Glomerular endothelial cell (primary cell): ENCODE data around the gene QRICH1. TPM values are rescaled to one million over a fixed set of nuclear protein-coding genes. Genes with fewer than 3 reads are reported as not detected.

ENCODE experiments used
- DNase-seq: peaks from one replicate; pipeline ENCODE4 v3.0.0-alpha.2; 2011; ENCODE audit warnings: low read depth, low spot score; ENCODE audit errors: extremely low read depth
- total RNA-seq: library from RNA; depleted of rRNA; stranded (reverse); fragments of >200 nt; gene quantifications from 2 replicates; pipeline ENCODE4 v1.2.3, GENCODE V29; 2015

Gene QRICH1
- total RNA-seq, 1 donor from 2014 or later, result 73.8 TPM

- no peak for DNase-seq
These were observed 58.6 kb downstream of the QRICH1 start for GRCh38 chr3:49035281-49035680.

- no peak for DNase-seq
These were observed 59.2 kb downstream of the QRICH1 start for GRCh38 chr3:49034650-49035049.

GRCh38 chr3:49032646-49033304, 61.1 kb downstream of the QRICH1 start:
- no peak for DNase-seq

DNA sequence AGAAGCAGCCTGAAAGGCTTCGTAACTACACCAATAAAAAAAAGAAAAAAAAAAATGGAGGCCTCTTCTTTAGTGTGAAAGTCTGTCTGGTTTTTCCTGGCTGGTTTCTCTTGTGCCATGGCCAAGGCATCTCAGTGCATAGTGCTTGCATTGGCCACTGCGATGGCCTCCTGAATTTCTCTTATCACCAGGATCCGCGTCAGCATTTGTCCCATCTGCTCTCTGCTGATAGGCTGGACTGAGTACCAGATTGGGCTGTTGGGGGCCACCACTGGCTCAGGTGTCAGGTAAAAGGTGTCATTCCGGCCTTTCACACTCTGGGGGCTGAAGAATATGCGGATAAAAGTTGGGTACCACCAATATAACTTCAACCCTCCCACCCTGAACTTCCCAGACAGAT, 63.5 kb downstream of the QRICH1 start:
- no peak for DNase-seq

- no peak for DNase-seq
These were observed 64.3 kb downstream of the QRICH1 start for GRCh38 chr3:49029563-49029884.

DNA sequence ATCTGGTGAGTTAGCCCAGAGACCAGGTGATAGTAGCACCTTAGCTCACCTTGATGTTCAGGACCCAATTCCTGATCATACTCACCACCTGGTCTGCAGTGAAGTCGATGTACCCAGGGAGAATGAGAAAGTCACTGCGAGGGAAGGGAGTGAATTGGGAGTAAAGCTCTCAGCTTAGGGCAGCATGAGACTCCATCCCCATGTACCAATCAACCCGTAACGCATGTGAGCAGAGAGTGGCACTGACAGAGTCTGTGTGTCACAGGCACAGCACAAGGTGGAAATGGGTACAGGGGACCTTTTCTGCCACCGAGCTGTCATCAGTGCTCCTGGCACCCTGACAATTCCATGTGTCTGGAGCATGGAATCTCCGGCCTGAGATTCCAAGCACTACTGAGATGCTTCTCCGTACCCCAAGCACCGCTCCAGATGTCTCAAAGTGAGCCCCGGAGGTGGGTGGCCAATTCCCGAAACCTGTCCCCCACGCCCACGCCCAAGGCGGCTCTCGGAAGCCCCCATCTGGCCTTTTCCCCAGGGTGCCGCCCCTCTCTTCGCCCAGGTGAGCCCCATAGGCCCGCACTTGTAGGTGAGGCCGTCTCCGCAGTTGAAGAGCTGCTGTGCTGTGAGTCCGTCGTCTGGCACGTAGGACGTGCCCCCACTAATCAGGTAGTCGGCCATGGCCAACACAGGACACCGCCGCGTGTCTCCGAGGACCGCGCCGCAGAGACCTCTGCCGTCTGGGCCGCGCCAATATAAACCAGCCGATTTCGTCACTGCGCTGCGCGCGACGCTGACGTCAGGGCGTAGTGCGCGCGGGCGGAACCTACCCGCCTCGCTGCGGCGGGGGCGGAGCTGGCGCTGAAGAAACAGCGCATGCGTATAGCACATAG, 65.0 kb downstream of the QRICH1 start, which contains the start of gene IMPDH2:
Gene IMPDH2 (minus strand): TSS at position 726 of the 890 bp plus-strand sequence. CDS start 48 bp downstream, at position 678.
- peak; percentile 52 for DNase-seq

GRCh38 chr3:49028298-49028672, 65.6 kb downstream of the QRICH1 start:
- no peak for DNase-seq

GRCh38 chr3:49027634-49028033, 66.2 kb downstream of the QRICH1 start:
- DNase-seq, result no peak

- no peak for DNase-seq
These were observed 67.3 kb downstream of the QRICH1 start for GRCh38 chr3:49026536-49026935.

DNA sequence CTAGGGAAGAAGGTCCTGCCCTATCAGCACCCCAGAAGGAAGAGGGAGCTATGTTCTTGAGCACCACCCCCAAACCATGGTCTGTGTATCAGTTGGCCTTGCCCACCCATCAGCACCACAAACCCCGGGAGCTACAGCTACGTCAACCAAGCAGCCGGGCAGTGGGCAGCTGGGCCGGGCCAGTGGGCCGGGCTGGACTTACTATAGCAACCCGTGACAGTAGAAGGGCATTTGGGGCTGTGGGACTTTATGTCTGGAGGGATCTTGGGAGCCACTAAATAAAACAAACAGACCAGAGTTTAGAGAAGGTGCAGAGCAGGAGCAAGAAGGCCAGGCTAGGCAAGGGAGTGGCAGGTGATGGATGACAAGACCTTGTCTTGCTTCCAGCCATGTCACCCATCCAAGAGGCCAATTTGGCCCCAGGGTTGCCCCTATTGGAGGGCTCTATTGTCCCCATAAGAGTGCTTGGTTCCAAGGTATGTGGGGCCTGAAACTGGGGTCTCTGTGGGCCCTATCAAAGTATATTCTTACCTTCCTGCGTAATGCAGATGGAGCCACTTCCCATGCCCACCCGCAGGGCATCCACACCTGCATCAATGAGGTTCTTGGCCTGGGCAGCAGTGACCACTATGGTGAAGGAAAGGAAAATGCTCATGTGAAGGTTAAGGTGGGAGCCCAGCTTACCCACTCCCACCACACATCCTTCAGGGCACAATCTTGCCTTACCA, 67.9 kb downstream of the QRICH1 start:
- no peak for DNase-seq

- no peak for DNase-seq
These were observed 68.7 kb downstream of the QRICH1 start for GRCh38 chr3:49025005-49025792.

DNA sequence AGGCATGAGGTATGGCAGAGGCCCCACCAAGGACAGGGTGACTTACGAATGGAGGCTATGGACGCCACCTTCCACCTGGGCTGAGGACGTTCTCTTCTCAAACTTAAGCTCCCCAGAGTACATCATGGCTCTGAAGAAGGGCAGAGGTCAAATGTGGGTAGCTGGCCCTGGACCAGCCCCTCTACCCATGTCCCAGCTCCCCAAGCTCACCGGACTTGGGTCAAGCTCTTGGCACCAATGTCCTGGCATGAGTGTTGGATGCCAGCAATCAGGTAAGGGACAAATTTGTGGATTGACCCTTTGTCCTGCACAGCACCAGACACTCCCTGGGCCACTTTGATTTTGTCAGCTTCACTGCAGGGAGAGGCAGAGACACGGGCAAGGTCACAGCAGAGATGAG, 69.4 kb downstream of the QRICH1 start:
- no peak for DNase-seq

DNA sequence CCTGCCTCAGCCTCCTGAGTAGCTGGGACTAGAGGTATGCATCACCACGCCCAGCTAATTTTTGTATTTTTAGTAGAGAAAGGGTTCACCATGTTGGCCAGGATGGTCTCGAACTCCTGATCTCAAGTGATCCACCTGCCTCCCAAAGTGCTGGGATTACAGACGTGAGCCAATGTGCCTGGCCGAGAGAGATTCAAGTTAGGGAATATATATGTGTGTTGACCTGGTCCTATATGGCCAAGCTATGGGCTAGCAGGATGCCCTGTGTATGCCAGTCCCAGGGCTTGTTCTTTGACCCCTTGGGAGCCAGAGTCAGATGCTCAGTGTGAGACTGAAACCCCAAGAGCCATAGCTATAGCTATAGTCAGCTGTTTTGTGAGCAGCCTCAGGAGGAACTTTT, 70.1 kb downstream of the QRICH1 start:
- no peak for DNase-seq

GRCh38 chr3:49022688-49023171, 71.1 kb downstream of the QRICH1 start:
- no peak for DNase-seq

- DNase-seq, result peak; percentile 42
These were observed 71.8 kb downstream of the QRICH1 start, which contains the start of gene NDUFAF3 for GRCh38 chr3:49021813-49022687. Gene NDUFAF3 (plus strand): TSS chr3:49022121. CDS start chr3:49022145, 24 bp downstream.

- peak; percentile 83 for DNase-seq
These were observed 72.6 kb downstream of the QRICH1 start for GRCh38 chr3:49021213-49021812.

GRCh38 chr3:49020330-49021212, 73.3 kb downstream of the QRICH1 start:
- DNase-seq, result no peak

DNA sequence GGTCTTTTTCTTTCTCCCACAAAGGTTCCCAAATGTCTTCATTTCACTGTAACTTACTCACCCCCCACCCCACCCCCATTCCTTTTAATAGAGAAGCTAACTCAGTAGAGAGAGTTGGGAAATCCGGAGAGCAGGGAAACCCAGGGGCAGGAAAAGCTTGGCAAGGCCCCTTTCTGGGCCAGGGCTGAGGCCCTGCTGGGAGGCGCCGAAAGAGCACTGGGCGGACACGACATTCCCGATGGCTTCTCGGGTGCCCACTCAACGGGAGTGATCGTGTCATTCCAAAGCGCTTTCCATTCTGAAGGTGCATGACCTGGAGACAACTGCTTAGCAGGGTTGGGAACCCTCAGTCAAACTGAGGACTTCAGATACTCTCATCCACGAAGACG, 73.9 kb downstream of the QRICH1 start:
- no peak for DNase-seq
